Peyer's patch (tissue), 4 donors: ENCODE data around the gene GARIN3.

Experiments
- POLR2A ChIP-seq, 2 donors: fragments of 450-650 bp; IDR thresholded peaks; one replicate each; pipeline ENCODE4 v1.5.1; 2017; ENCODE audit warnings: antibody characterized with exemption in 2 of 2, mild to moderate bottlenecking in 2 of 2, moderate library complexity in 2 of 2
- TF ChIP-seq, protein P1 (sequence below), 6 experiments: fragments of 450-650 bp in 4 of 6; fragments of 200-600 bp in 2 of 6; sonication (generic) in 1 of 6; IDR thresholded peaks; one replicate each; pipeline ENCODE4 v1.5.1; 2017 to 2019; ENCODE audit warnings: antibody characterized with exemption in 6 of 6, mild to moderate bottlenecking in 3 of 6, moderate library complexity in 1 of 6

DNA sequence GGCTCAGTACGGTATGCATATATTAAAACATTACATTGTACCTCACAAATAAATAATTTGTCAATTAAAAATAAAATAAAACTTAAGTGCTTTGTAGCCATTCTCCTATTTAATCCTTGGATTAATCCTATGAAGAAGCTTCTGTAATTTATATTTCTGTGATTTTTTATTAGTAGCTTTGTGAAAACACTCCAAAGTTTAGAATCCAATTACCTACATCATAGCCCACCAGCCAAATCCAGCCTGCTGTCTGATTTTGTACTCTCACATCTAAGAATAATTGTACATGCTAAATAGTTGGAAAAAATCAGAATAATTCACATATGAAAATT lies 33.8 kb downstream of the GARIN3 start:
- no peak for TF ChIP-seq POLR2A (IDR thresholded peaks at IDR 0.05)
- TF ChIP-seq, protein P1, sequence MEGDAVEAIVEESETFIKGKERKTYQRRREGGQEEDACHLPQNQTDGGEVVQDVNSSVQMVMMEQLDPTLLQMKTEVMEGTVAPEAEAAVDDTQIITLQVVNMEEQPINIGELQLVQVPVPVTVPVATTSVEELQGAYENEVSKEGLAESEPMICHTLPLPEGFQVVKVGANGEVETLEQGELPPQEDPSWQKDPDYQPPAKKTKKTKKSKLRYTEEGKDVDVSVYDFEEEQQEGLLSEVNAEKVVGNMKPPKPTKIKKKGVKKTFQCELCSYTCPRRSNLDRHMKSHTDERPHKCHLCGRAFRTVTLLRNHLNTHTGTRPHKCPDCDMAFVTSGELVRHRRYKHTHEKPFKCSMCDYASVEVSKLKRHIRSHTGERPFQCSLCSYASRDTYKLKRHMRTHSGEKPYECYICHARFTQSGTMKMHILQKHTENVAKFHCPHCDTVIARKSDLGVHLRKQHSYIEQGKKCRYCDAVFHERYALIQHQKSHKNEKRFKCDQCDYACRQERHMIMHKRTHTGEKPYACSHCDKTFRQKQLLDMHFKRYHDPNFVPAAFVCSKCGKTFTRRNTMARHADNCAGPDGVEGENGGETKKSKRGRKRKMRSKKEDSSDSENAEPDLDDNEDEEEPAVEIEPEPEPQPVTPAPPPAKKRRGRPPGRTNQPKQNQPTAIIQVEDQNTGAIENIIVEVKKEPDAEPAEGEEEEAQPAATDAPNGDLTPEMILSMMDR (IDR thresholded peaks at IDR 0.05): no peak
